B cell (primary cell): ENCODE measurements around the gene OGDH. TPM values are rescaled to one million over a fixed set of nuclear protein-coding genes. Genes with fewer than 3 reads are reported as not detected.

Source experiments
- ATAC-seq: fragments of 200-7000 bp; cut with Tn5 transposase; one replicate; pipeline ENCODE4 v1.10.0; 2021; ENCODE audit warnings: low read depth, mild to moderate bottlenecking, moderate number of reproducible peaks, moderate library complexity
- CTCF ChIA-PET: fragments of 350-600 bp; sonication (Branson Sonifier 250); formaldehyde crosslinking; loops from one replicate; lab custom pipeline; 2021; ENCODE audit warnings: antibody characterized with exemption, inconsistent platforms; lab: Charles Lee
- POLR2A ChIA-PET: fragments of 350-600 bp; sonication (Branson Sonifier 250); formaldehyde crosslinking; loops from one replicate; lab custom pipeline; 2021; ENCODE audit warnings: antibody characterized with exemption; lab: Charles Lee
- DNase-seq: peaks from one replicate; pipeline ENCODE4 v3.0.0; 2013
- H2AFZ ChIP-seq: 2 replicates; pipeline ENCODE4 v1.6.1; 2012; ENCODE audit warnings: mild to moderate bottlenecking, low read depth, low read length; ENCODE audit not compliant: insufficient read depth, poor library complexity, severe bottlenecking
- H3K27ac ChIP-seq, 2 donors: 1 replicate in 1 of 2; 2 replicates in 1 of 2; pipeline ENCODE4 v1.5.1; 2012 to 2013; ENCODE audit warnings: low read length in 2 of 2, mild to moderate bottlenecking in 2 of 2, moderate library complexity in 1 of 2
- H3K27me3 ChIP-seq, 4 experiments: fragments of 200-600 bp in 1 of 4; sonication (generic) in 1 of 4; replicated peaks in 1 of 4; 1 replicate in 2 of 4; 2 replicates in 2 of 4; pipeline versions ENCODE4 v1.6.1 to v1.7.0; 2013 to 2016; ENCODE audit warnings: low read length in 3 of 4, mild to moderate bottlenecking in 2 of 4, mixed read lengths in 1 of 4, moderate library complexity in 1 of 4; ENCODE audit not compliant: insufficient read depth in 4 of 4, control insufficient read depth in 3 of 4; ENCODE audit errors: control extremely low read depth in 1 of 4
- H3K36me3 ChIP-seq, 2 experiments: replicated peaks in 1 of 2; 1 replicate in 1 of 2; 2 replicates in 1 of 2; pipeline versions ENCODE4 v1.6.1 to v1.7.1; 2013; ENCODE audit warnings: low read length in 1 of 2; ENCODE audit not compliant: insufficient read depth in 2 of 2, control insufficient read depth in 1 of 2; ENCODE audit errors: control extremely low read depth in 1 of 2, extremely low read depth in 1 of 2
- H3K4me1 ChIP-seq, 2 donors: fragments of 200-600 bp in 1 of 2; sonication (generic) in 1 of 2; 1 replicate in 1 of 2; 2 replicates in 1 of 2; pipeline versions ENCODE4 v1.5.1 to v1.6.1; 2013 to 2017; ENCODE audit warnings: low read length in 2 of 2; ENCODE audit not compliant: control insufficient read depth in 2 of 2, insufficient read depth in 2 of 2
- H3K4me2 ChIP-seq: replicated peaks from 2 replicates; pipeline ENCODE3; 2012; ENCODE audit warnings: mild to moderate bottlenecking, low read depth, low read length; ENCODE audit not compliant: poor library complexity, severe bottlenecking
- H3K4me3 ChIP-seq, 5 experiments: fragments of 200-600 bp in 1 of 5; sonication (generic) in 1 of 5; 1 replicate in 3 of 5; 2 replicates in 2 of 5; pipeline versions ENCODE4 v1.5.1 to v1.7.0; 2011 to 2016; ENCODE audit warnings: low read length in 4 of 5, mild to moderate bottlenecking in 4 of 5, low read depth in 2 of 5, control low read depth in 1 of 5, moderate library complexity in 1 of 5; ENCODE audit not compliant: insufficient read depth in 1 of 5; ENCODE audit errors: control extremely low read depth in 1 of 5, extremely low read depth in 1 of 5
- H3K79me2 ChIP-seq: fragments of 200-600 bp; sonication (generic); one replicate; pipeline ENCODE4 v1.6.0; 2016; ENCODE audit warnings: low read length; ENCODE audit not compliant: control insufficient read depth, insufficient read depth
- H3K9ac ChIP-seq: fragments of 200-600 bp; sonication (generic); 2 replicates; pipeline ENCODE4 v1.6.1; 2017; ENCODE audit warnings: mild to moderate bottlenecking, low read length, moderate library complexity
- H3K9me3 ChIP-seq, 3 donors: one replicate each; pipeline versions ENCODE4 v1.6.1 to v1.7.1; 2013; ENCODE audit warnings: low read length in 2 of 3; ENCODE audit not compliant: control insufficient read depth in 2 of 3, insufficient read depth in 1 of 3; ENCODE audit errors: control extremely low read depth in 1 of 3
- H4K20me1 ChIP-seq: 2 replicates; pipeline ENCODE4 v1.6.0; 2012; ENCODE audit warnings: mild to moderate bottlenecking, low read length; ENCODE audit not compliant: insufficient read depth, control insufficient read depth, poor library complexity, severe bottlenecking
- H3K27ac Mint-ChIP-seq: one replicate; pipeline ENCODE4 v1.8.0; 2021; ENCODE audit warnings: mixed read lengths
- H3K27me3 Mint-ChIP-seq: one replicate; pipeline ENCODE4 v1.8.0; 2021; ENCODE audit warnings: mixed read lengths
- H3K4me1 Mint-ChIP-seq: one replicate; pipeline ENCODE4 v1.8.0; 2021; ENCODE audit warnings: mixed read lengths
- H3K4me3 Mint-ChIP-seq: one replicate; pipeline ENCODE4 v1.8.0; 2021; ENCODE audit warnings: mixed read lengths
- H3K9me3 Mint-ChIP-seq: one replicate; pipeline ENCODE4 v1.8.0; 2022; ENCODE audit warnings: mixed read lengths; ENCODE audit not compliant: insufficient read depth
- EZH2 ChIP-seq: IDR thresholded peaks from 2 replicates; pipeline ENCODE4 v1.6.1; 2012; ENCODE audit warnings: borderline replicate concordance, low read depth, mild to moderate bottlenecking, moderate library complexity, low read length; ENCODE audit not compliant: insufficient read depth, poor library complexity, severe bottlenecking
- WGBS: methylation state at CpG from one replicate; pipeline ENCODE4 v1.1.5; 2013; ENCODE audit warnings: missing lambda C conversion rate; ENCODE audit not compliant: insufficient coverage; 5-methylcytosine and 5-hydroxymethylcytosine counted together
- intact Hi-C: fragments of 100-400 bp; cut with micrococcal nuclease; formaldehyde crosslinking; loops from one replicate; pipeline ENCODE4 v1.10.0; 2022
- polyA plus RNA-seq: library from polyadenylated mRNA; depleted of rRNA; stranded (reverse); fragments of >200 nt; gene quantifications from 2 replicates; pipeline ENCODE4 v1.2.3, GENCODE V29; 2012
- total RNA-seq, 2 donors: library from RNA; stranded (reverse); fragments of 120-200 nt in 1 of 2; gene quantifications; 1 replicate in 1 of 2; 2 replicates in 1 of 2; pipeline versions ENCODE4 v1.2.3 to v1.2.4, GENCODE V29; 2013 to 2022
- TF ChIP-seq, protein P1 (sequence below): fragments of 200-600 bp; IDR thresholded peaks from one replicate; pipeline ENCODE4 v1.8.0; 2022; ENCODE audit warnings: antibody characterized with exemption, mild to moderate bottlenecking

The OGDH gene
- total and polyA plus RNA-seq, 2 donors (not counting 1 experiment from before 2014, with no cell fraction given) = 42.6 to 80.2 TPM

GRCh38 chr7:44574287-44574872 is 32.0 kb upstream of the OGDH start:
- H3K27me3 Mint-ChIP-seq = no peaks in the 10 kb centered on the region
- ChIA-PET POLR2A (interaction anchor here (0.6 to 2.5 kb wide), 10 partner anchors 8 to 882 kb away, joined by 3 to 11 read pairs (median 4); partner anchors contain the start of genes H2AZ2, NUDCD3 and TMED4), CTCF (interaction anchor here (0.7 to 3.1 kb wide), 6 partner anchors 10 to 615 kb away, joined by 3 to 17 read pairs (median 6); partner anchors contain the start of gene H2AZ2)
- WGBS = 0% methylated on average over 4 of the region's 18 CpGs
- Histone ChIP-seq H3K27me3 (no peaks in the 10 kb centered on the region), H4K20me1 (peaks cover 12% of the 10 kb centered on the region), H2AFZ (peak overlapping the region; percentile 96), H3K9me3 (peaks cover 0 to 3% (median 0%) of the 10 kb centered on the region in 3 donors), H3K4me3 (peak overlapping the region; percentile 60 to 94 (median 84)), H3K4me2 (peak overlapping the region; percentile 99), H3K9ac (peak overlapping the region; percentile 95), H3K4me1 (peaks cover 23 to 29% of the 10 kb centered on the region in 2 donors), H3K27ac (peak overlapping the region; percentile 84 to 93), H3K79me2 (peaks cover 64% of the 10 kb centered on the region), H3K36me3 (peaks cover 2 to 59% of the 10 kb centered on the region in 2 experiments)
- ATAC-seq (no peak), DNase-seq (no peak)
- H3K9me3 Mint-ChIP-seq = no peaks in the 10 kb centered on the region
- TF ChIP-seq, protein P1, sequence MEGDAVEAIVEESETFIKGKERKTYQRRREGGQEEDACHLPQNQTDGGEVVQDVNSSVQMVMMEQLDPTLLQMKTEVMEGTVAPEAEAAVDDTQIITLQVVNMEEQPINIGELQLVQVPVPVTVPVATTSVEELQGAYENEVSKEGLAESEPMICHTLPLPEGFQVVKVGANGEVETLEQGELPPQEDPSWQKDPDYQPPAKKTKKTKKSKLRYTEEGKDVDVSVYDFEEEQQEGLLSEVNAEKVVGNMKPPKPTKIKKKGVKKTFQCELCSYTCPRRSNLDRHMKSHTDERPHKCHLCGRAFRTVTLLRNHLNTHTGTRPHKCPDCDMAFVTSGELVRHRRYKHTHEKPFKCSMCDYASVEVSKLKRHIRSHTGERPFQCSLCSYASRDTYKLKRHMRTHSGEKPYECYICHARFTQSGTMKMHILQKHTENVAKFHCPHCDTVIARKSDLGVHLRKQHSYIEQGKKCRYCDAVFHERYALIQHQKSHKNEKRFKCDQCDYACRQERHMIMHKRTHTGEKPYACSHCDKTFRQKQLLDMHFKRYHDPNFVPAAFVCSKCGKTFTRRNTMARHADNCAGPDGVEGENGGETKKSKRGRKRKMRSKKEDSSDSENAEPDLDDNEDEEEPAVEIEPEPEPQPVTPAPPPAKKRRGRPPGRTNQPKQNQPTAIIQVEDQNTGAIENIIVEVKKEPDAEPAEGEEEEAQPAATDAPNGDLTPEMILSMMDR = no peak
- no peak for TF ChIP-seq EZH2
- peak overlapping the region; percentile 97 for H3K27ac Mint-ChIP-seq
- H3K4me1 Mint-ChIP-seq = peaks cover 39% of the 10 kb centered on the region
- H3K4me3 Mint-ChIP-seq = peak overlapping the region; percentile 98
- intact Hi-C loops = loop anchor here (1.0 to 2.0 kb wide), 5 partner anchors 8 to 536 kb away; partner anchors contain the start of genes NUDCD3, OGDH, TBRG4 and TMED4

DNA sequence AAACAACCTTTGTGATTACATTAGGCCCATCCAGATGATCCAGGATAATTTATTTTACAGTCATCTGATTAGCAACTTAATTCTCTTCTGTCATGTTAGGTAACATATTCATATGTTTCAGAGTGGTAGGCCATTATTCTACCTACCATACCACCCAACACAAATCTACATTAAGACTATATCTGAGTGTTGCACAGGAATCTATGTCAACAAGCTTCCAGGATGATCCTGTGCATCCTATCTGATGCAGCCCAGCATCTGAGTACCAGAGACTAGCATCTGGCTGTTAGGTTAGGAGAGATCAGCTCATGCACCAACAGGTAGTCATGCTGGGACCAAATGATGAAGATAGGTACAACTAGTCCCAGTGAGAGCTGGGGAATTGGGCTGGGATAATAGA is 31.4 kb upstream of the OGDH start:
- H3K36me3 ChIP-seq = peaks cover 1 to 59% of the 10 kb centered on the region in 2 experiments
- peaks cover 0 to 3% (median 0%) of the 10 kb centered on the region in 3 donors for H3K9me3 ChIP-seq
- no peak for ATAC-seq
- Mint-ChIP-seq H3K27ac (peak overlapping the region; percentile 60), H3K27me3 (no peaks in the 10 kb centered on the region), H3K4me1 (peaks cover 45% of the 10 kb centered on the region), H3K9me3 (no peaks in the 10 kb centered on the region), H3K4me3 (peak overlapping the region; percentile 98)
- peak overlapping the region; percentile 95 for H3K9ac ChIP-seq
- no peak overlapping the region for H3K4me3 ChIP-seq
- peak overlapping the region; percentile 99 for H3K4me2 ChIP-seq
- peaks cover 26 to 29% of the 10 kb centered on the region in 2 donors for H3K4me1 ChIP-seq
- DNase-seq = no peak
- ChIA-PET POLR2A (no interaction called here), CTCF (interaction anchor here (1.0 to 3.1 kb wide), 3 partner anchors 10 to 282 kb away, joined by 7 to 17 read pairs (median 9); partner anchors contain the start of gene H2AZ2)
- no peak overlapping the region for H2AFZ ChIP-seq
- no peak for TF ChIP-seq EZH2
- TF ChIP-seq, protein P1 = no peak
- H4K20me1 ChIP-seq = peaks cover 6% of the 10 kb centered on the region
- intact Hi-C loops = loop anchor here (2.0 kb wide), 4 partner anchors 32 to 536 kb away; partner anchors contain the start of genes NUDCD3, OGDH, TBRG4 and ZMIZ2
- H3K27me3 ChIP-seq = no peaks in the 10 kb centered on the region
- peaks cover 70% of the 10 kb centered on the region for H3K79me2 ChIP-seq
- peak overlapping the region in 1 of 2 donors; percentile 93 for H3K27ac ChIP-seq
